KMS-11 (cell line): ENCODE data around the gene TNNI2.
"Not testable (repeated sequence)": the region's sequence is repeated elsewhere in the genome, so short reads cannot be mapped to it uniquely, and the experiment has no call there.

ENCODE experiments used
- H2AFZ ChIP-seq: fragments of 200-600 bp; sonication (generic); 2 replicates; pipeline ENCODE4 v1.6.1; 2016; ENCODE audit warnings: antibody characterized with exemption, mixed run types, low read depth
- H3K27ac ChIP-seq: fragments of 200-600 bp; sonication (generic); 2 replicates; pipeline ENCODE4 v1.6.1; 2016; ENCODE audit warnings: mild to moderate bottlenecking, mixed run types
- H3K27me3 ChIP-seq: fragments of 200-600 bp; sonication (generic); 2 replicates; pipeline ENCODE4 v1.6.1; 2017; ENCODE audit warnings: mild to moderate bottlenecking, low read depth, mixed run types, moderate library complexity; ENCODE audit not compliant: insufficient read depth
- H3K36me3 ChIP-seq: fragments of 200-600 bp; sonication (generic); 2 replicates; pipeline ENCODE4 v1.6.1; 2017; ENCODE audit warnings: mild to moderate bottlenecking, mixed run types; ENCODE audit not compliant: insufficient read depth
- H3K4me1 ChIP-seq: fragments of 200-600 bp; sonication (generic); 2 replicates; pipeline ENCODE4 v1.6.1; 2016; ENCODE audit warnings: mild to moderate bottlenecking, low read depth, mixed run types; ENCODE audit not compliant: poor library complexity, severe bottlenecking
- H3K4me2 ChIP-seq: fragments of 200-600 bp; sonication (generic); 2 replicates; pipeline ENCODE4 v1.7.0; 2016; ENCODE audit warnings: mild to moderate bottlenecking, mixed run types
- H3K4me3 ChIP-seq: fragments of 200-600 bp; sonication (generic); IDR thresholded peaks from 2 replicates; pipeline ENCODE4 v1.6.1; 2017; ENCODE audit warnings: low read depth, low read length, mixed read lengths; ENCODE audit not compliant: insufficient read depth
- H3K79me2 ChIP-seq: fragments of 200-600 bp; sonication (generic); 2 replicates; pipeline ENCODE4 v1.6.1; 2016; ENCODE audit warnings: low read depth, mixed run types; ENCODE audit not compliant: insufficient read depth
- H3K9ac ChIP-seq: fragments of 200-600 bp; sonication (generic); 2 replicates; pipeline ENCODE4 v1.6.1; 2016; ENCODE audit warnings: mild to moderate bottlenecking, mixed run types
- H4K20me1 ChIP-seq: fragments of 200-600 bp; sonication (generic); 2 replicates; pipeline ENCODE4 v1.6.1; 2016; ENCODE audit warnings: mild to moderate bottlenecking, mixed run types; ENCODE audit not compliant: insufficient read depth
- CTCF ChIP-seq: fragments of 200-600 bp; sonication (generic); conservative IDR thresholded peaks from 2 replicates; pipeline ENCODE4 v1.6.1; 2017; ENCODE audit warnings: low read depth, mild to moderate bottlenecking, antibody characterized with exemption, low read length, moderate library complexity, mixed read lengths

TNNI2 gene

GRCh38 chr11:1872267-1872985, 33.6 kb downstream of the TNNI2 start:
- H3K9ac ChIP-seq = no peak overlapping the region
- no peak for TF ChIP-seq CTCF
- no peak overlapping the region for H3K4me3 ChIP-seq
- H3K36me3 ChIP-seq = no peaks in the 10 kb centered on the region
- H2AFZ ChIP-seq = no peak overlapping the region
- H3K79me2 ChIP-seq = no peaks in the 10 kb centered on the region
- no peaks in the 10 kb centered on the region for H3K4me1 ChIP-seq
- H4K20me1 ChIP-seq = no peaks in the 10 kb centered on the region
- peaks cover 85% of the 10 kb centered on the region for H3K27me3 ChIP-seq
- H3K27ac ChIP-seq = no peak overlapping the region
- H3K4me2 ChIP-seq = no peak overlapping the region

GRCh38 chr11:1873048-1873812, 34.4 kb downstream of the TNNI2 start:
- no peaks in the 10 kb centered on the region for H4K20me1 ChIP-seq
- peaks cover 86% of the 10 kb centered on the region for H3K27me3 ChIP-seq
- no peak overlapping the region for H3K27ac ChIP-seq
- H3K79me2 ChIP-seq = no peaks in the 10 kb centered on the region
- no peak overlapping the region for H3K4me3 ChIP-seq
- no peaks in the 10 kb centered on the region for H3K36me3 ChIP-seq
- no peak overlapping the region for H3K4me2 ChIP-seq
- no peaks in the 10 kb centered on the region for H3K4me1 ChIP-seq
- TF ChIP-seq CTCF = no peak
- no peak overlapping the region for H2AFZ ChIP-seq
- no peak overlapping the region for H3K9ac ChIP-seq

DNA sequence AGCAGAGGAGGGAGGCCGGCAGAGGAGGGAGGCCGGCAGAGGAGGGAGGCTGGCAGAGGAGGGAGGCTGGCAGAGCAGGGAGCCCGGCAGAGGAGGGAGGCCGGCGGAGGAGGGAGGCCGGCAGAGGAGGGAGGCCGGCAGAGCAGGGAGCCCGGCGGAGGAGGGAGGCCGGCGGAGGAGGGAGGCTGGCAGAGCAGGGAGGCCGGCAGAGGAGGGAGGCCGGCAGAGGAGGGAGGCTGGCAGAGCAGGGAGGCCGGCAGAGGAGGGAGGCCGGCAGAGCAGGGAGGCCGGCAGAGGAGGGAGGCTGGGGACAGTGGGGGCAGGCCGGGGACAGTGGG, 35.0 kb downstream of the TNNI2 start:
- H3K4me2 ChIP-seq, H3K27ac ChIP-seq, H2AFZ ChIP-seq, H3K4me1 ChIP-seq, H3K79me2 ChIP-seq, H3K9ac ChIP-seq, H4K20me1 ChIP-seq, H3K4me3 ChIP-seq, H3K36me3 ChIP-seq: not testable (repeated sequence)
- H3K27me3 ChIP-seq = peaks cover 86% of the 10 kb centered on the region

- not testable (repeated sequence) for H4K20me1 ChIP-seq, H2AFZ ChIP-seq, H3K27ac ChIP-seq, H3K4me1 ChIP-seq, H3K9ac ChIP-seq, H3K4me3 ChIP-seq, H3K36me3 ChIP-seq, H3K79me2 ChIP-seq, H3K4me2 ChIP-seq
- peaks cover 86% of the 10 kb centered on the region for H3K27me3 ChIP-seq
Observed at GRCh38 chr11:1874441-1875092, 35.8 kb downstream of the TNNI2 start.

DNA sequence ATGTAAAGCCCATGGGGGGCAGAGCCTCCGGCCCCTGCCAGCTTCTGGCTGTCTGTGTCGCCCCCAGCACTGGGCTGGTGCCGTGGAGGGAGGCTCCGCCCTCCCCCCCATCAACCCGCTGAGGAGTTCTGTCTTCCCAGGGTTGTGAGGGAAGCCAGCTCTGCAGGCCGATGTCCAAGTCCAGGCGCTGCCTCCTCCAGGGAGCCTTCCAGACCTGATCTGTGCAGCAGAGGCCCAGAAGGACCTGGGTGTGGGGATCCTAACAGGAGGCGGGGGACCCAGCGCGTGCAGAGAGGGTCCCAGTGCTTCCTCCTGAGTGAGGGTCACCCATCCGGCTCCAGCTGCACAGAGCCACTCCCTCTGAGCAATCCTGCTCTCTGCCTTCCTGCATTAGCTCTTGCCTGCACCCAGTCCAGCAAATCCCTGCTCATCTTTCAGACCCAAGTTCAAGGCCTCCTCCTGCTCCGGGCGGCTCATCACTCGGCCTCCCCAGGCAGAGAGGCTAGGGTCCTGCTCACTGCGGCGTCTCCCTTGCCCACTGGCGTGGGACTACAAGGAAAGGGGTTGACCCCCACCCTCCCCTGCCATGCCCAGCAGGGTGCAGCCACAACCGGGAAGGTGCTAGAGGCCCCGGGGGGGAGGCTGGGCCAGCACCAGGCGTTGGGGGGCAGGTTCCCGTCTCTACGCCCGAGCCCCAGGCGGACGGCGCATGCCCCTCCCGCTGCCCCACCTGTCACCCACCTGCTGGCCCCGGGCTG, 36.5 kb downstream of the TNNI2 start:
- H3K4me1 ChIP-seq = no peaks in the 10 kb centered on the region
- H3K4me2 ChIP-seq = no peak overlapping the region
- H4K20me1 ChIP-seq = no peaks in the 10 kb centered on the region
- no peak for TF ChIP-seq CTCF
- H3K27me3 ChIP-seq = peaks cover 85% of the 10 kb centered on the region
- no peak overlapping the region for H2AFZ ChIP-seq
- H3K9ac ChIP-seq = no peak overlapping the region
- no peak overlapping the region for H3K27ac ChIP-seq
- H3K4me3 ChIP-seq = no peak overlapping the region
- no peaks in the 10 kb centered on the region for H3K79me2 ChIP-seq
- H3K36me3 ChIP-seq = no peaks in the 10 kb centered on the region

- H3K36me3 ChIP-seq, H3K4me2 ChIP-seq, H3K27ac ChIP-seq, H3K4me3 ChIP-seq, H3K9ac ChIP-seq, H2AFZ ChIP-seq, H3K4me1 ChIP-seq, H3K79me2 ChIP-seq, H4K20me1 ChIP-seq: not testable (repeated sequence)
- H3K27me3 ChIP-seq = peaks cover 85% of the 10 kb centered on the region
Observed at GRCh38 chr11:1875851-1876301, 37.1 kb downstream of the TNNI2 start.
